ENCODE results near the gene BEST2. TPM values are rescaled to one million over a fixed set of nuclear protein-coding genes. Genes with fewer than 3 reads are reported as not detected.
A peak's percentile ranks its signal among the peaks of the same experiment; 100 is the strongest.

The BEST2 gene
- total RNA-seq, 1 experiment from 2014 or later: 0.10 TPM

DNA sequence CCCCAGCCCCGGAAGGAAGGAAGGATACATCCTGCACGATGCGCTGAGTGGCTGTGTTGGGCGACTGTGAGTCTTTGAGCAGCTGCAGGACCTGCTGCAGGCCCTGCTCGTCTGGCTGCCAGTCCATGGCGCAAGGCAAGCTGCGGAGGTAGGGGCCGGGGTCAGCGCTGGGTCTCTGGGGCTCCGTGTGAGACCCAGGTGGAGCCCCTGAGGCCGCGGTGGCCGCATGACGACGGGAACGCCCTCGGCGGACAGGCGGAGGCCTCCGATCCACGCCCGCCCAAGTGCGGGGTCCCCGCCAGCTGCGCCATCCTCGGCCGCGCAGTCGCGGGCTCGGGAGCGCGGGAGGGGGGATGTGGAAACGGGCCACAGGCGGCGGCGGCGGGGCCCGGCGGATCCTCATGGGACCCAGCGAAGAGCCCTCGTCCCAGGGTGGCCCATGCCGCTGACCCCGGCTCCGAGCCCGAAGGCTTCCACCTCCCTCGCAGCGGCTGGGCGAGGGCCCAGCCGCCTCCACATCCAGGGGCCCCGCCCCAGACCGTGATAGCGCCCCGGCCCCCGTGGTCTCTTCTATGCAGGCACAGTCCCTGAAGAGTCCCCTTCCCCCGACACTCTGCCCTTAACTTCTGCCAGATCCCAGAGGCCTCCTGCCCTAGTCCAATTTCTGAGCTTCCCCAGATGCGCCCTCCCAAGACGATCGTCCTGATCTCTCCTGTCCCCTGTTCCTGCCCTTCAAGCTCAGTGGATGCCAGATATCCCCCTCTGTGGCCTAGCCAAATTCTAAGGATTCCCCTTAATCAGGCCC, 30.5 kb upstream of the BEST2 start:
- no peak for ATAC-seq
- no peaks in the 10 kb centered on the region for H3K9me3 ChIP-seq (ENCODE audit: control insufficient read depth in 1 of 2, insufficient read depth in 1 of 2, low read depth in 1 of 2, low read length in 2 of 2)
- peak overlapping the region; percentile 88 for H3K27ac ChIP-seq (ENCODE audit: low read depth, low read length)
- CTCF ChIA-PET: interaction anchor here (0.6 to 1.3 kb wide), 5 partner anchors 12 to 324 kb away, joined by 3 read pairs; no protein-coding TSS in a partner anchor
- peak overlapping the region; percentile 93 for H3K9ac ChIP-seq (ENCODE audit: low read length)
- no peak for DNase-seq (ENCODE audit: low read depth, low spot score)
- intact Hi-C loops (cut with micrococcal nuclease): no loop called here
- peak overlapping the region; percentile 82 to 93 for H3K4me3 ChIP-seq (replicated peaks in 1 of 2; ENCODE audit: low read depth in 1 of 2, low read length in 2 of 2)
- H3K4me1 ChIP-seq (ENCODE audit: control insufficient read depth in 1 of 2, insufficient read depth in 2 of 2, low read length in 2 of 2): peaks cover 0 to 36% of the 10 kb centered on the region in 2 experiments; a peak in 3 of 4 replicates
- H3K36me3 ChIP-seq (ENCODE audit: control insufficient read depth in 1 of 2, insufficient read depth in 2 of 2, low read length in 2 of 2): peaks cover 5 to 27% of the 10 kb centered on the region in 2 experiments; a peak in 2 of 4 replicates
- RAD21 ChIA-PET (ENCODE audit: low non-redundant PET in 1 of 2, low total read pairs in 2 of 2, uncharacterized antibody in 2 of 2, unreplicated experiment in 2 of 2): no interaction called here
- no peaks in the 10 kb centered on the region for H3K27me3 ChIP-seq (ENCODE audit: insufficient read depth, low read length)
- TF ChIP-seq ZFX (IDR thresholded peaks at IDR 0.05) (no peak), EGR1 (IDR thresholded peaks at IDR 0.05; ENCODE audit: low read depth) (no peak), CBX3 (IDR thresholded peaks at IDR 0.05; ENCODE audit: low read depth) (no peak)
- BruUV-seq (replicated peaks): no TSS peak
- H3K4me2 ChIP-seq (ENCODE audit: low read length): peak overlapping the region; percentile 78
- POLR2A ChIA-PET: interaction anchor here (2.5 to 3.9 kb wide), 3 partner anchors 13 to 71 kb away, joined by 15 to 32 read pairs (median 23); partner anchors contain the start of genes GET3 and JUNB
- H3K9me2 ChIP-seq (ENCODE audit: insufficient read depth): no peaks in the 10 kb centered on the region
- H3K79me2 ChIP-seq (ENCODE audit: insufficient read depth, low read length): peaks cover 75% of the 10 kb centered on the region
- no peak overlapping the region for H2AFZ ChIP-seq (ENCODE audit: low read depth, low read length, poor library complexity, severe bottlenecking)
- H4K20me1 ChIP-seq (ENCODE audit: insufficient read depth): no peaks in the 10 kb centered on the region

DNA sequence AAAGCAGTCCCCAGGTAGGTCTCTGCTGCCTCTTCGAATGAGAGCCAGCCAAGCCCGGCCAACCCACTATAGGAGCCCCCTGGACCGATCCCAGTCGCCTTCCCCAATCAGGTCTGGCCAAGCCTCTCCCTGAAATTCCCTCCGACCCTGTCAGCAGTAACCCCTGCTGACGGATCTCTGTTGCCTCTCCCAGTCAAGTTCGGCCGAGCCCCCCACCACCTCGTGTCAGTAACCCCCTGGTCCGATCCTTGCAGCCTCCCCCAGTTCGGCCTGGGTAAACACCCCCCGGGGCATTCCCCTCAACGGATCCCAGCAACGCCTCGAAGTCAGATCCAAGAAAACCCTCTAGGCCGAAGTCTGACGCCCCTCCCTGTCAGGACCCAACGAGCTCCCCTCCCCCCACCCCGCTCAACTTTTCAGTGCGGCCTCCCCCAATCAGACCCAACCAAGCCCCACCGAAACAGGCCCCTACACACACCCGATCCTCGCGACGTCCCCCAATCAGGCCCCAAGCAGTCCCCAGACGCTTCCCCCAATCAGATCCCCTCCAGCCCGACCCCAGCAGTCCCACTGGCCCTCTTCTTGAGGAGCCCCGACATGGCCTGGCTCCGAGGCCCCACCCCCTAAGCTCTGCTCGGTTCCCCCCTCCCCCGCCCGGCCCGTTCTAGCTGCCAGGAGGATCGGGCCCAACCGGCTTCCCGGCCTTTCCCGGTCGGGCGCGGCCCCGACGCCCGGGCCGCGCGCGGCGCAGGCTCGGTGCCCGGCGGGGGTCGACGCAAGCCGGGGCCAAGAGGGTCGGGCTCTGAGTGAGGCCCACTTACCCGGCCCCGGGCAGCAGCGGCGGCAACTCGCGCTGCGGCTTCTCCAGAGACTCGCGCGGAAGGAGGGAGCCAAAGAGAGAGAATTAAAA, 29.7 kb upstream of the BEST2 start:
- POLR2A ChIA-PET: interaction anchor here (1.1 to 3.9 kb wide), 5 partner anchors 12 to 70 kb away, joined by 3 to 32 read pairs (median 15); partner anchors contain the start of genes GET3 and JUNB
- Histone ChIP-seq H3K4me2 (ENCODE audit: low read length) (peak overlapping the region; percentile 78), H3K9me2 (ENCODE audit: insufficient read depth) (no peaks in the 10 kb centered on the region), H2AFZ (ENCODE audit: low read depth, low read length, poor library complexity, severe bottlenecking) (no peak overlapping the region), H3K4me3 (replicated peaks in 1 of 2; ENCODE audit: low read depth in 1 of 2, low read length in 2 of 2) (peak overlapping the region; percentile 82 to 93), H3K4me1 (ENCODE audit: control insufficient read depth in 1 of 2, insufficient read depth in 2 of 2, low read length in 2 of 2) (peaks cover 0 to 41% of the 10 kb centered on the region in 2 experiments; a peak in 3 of 4 replicates), H3K9ac (ENCODE audit: low read length) (peak overlapping the region; percentile 93), H3K27me3 (ENCODE audit: insufficient read depth, low read length) (no peaks in the 10 kb centered on the region), H3K27ac (ENCODE audit: low read depth, low read length) (peak overlapping the region; percentile 88), H3K79me2 (ENCODE audit: insufficient read depth, low read length) (peaks cover 67% of the 10 kb centered on the region), H4K20me1 (ENCODE audit: insufficient read depth) (no peaks in the 10 kb centered on the region), H3K9me3 (ENCODE audit: control insufficient read depth in 1 of 2, insufficient read depth in 1 of 2, low read depth in 1 of 2, low read length in 2 of 2) (no peaks in the 10 kb centered on the region), H3K36me3 (ENCODE audit: control insufficient read depth in 1 of 2, insufficient read depth in 2 of 2, low read length in 2 of 2) (peaks cover 5 to 21% of the 10 kb centered on the region in 2 experiments; a peak in 2 of 4 replicates)
- RAD21 ChIA-PET (ENCODE audit: low non-redundant PET in 1 of 2, low total read pairs in 2 of 2, uncharacterized antibody in 2 of 2, unreplicated experiment in 2 of 2): interaction anchor here in 1 of 2 experiments (1.0 kb wide), 1 partner anchor 12 kb away, joined by 5 read pairs; no protein-coding TSS in a partner anchor
- peak; percentile 59 for ATAC-seq
- BruUV-seq (replicated peaks): no TSS peak
- intact Hi-C loops (cut with micrococcal nuclease): no loop called here
- TF ChIP-seq SIN3A (IDR thresholded peaks at IDR 0.05; ENCODE audit: low read depth): no peak
- peak; percentile 82; the same call in 1 of the 2 replicates for TF ChIP-seq ZFX (IDR thresholded peaks at IDR 0.05)
- DNase-seq (ENCODE audit: low read depth, low spot score): no peak
- CTCF ChIA-PET: interaction anchor here (0.6 to 3.0 kb wide), 9 partner anchors 11 to 323 kb away, joined by 3 to 17 read pairs (median 3); partner anchors contain the start of gene TRIR

Measured in HCT116 (cell line).